22Rv1 (cell line): ENCODE data around the gene GADL1.

ENCODE experiments used
- H3K27ac ChIP-seq: fragments of 450-650 bp; 2 replicates; pipeline ENCODE4 v1.5.1; 2017
- ZFX ChIP-seq: fragments of 450-650 bp; IDR thresholded peaks from 2 replicates; pipeline ENCODE4 v1.6.1; 2017; ENCODE audit warnings: antibody characterized with exemption, borderline replicate concordance
- TF ChIP-seq, protein P1 (sequence below): fragments of 450-650 bp; IDR thresholded peaks from 2 replicates; pipeline ENCODE4 v1.5.1; 2017; ENCODE audit warnings: mild to moderate bottlenecking

GADL1 gene

GRCh38 chr3:30786365-30786764, 108.1 kb downstream of the GADL1 start:
- TF ChIP-seq ZFX, result no peak
- TF ChIP-seq, protein P1, sequence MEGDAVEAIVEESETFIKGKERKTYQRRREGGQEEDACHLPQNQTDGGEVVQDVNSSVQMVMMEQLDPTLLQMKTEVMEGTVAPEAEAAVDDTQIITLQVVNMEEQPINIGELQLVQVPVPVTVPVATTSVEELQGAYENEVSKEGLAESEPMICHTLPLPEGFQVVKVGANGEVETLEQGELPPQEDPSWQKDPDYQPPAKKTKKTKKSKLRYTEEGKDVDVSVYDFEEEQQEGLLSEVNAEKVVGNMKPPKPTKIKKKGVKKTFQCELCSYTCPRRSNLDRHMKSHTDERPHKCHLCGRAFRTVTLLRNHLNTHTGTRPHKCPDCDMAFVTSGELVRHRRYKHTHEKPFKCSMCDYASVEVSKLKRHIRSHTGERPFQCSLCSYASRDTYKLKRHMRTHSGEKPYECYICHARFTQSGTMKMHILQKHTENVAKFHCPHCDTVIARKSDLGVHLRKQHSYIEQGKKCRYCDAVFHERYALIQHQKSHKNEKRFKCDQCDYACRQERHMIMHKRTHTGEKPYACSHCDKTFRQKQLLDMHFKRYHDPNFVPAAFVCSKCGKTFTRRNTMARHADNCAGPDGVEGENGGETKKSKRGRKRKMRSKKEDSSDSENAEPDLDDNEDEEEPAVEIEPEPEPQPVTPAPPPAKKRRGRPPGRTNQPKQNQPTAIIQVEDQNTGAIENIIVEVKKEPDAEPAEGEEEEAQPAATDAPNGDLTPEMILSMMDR, result no peak
- H3K27ac ChIP-seq, result no peak overlapping the region

- no peak overlapping the region for H3K27ac ChIP-seq
- TF ChIP-seq, protein P1, result peak; percentile 86
- no peak for TF ChIP-seq ZFX
Observed at GRCh38 chr3:30779686-30780287, 114.7 kb downstream of the GADL1 start.

DNA sequence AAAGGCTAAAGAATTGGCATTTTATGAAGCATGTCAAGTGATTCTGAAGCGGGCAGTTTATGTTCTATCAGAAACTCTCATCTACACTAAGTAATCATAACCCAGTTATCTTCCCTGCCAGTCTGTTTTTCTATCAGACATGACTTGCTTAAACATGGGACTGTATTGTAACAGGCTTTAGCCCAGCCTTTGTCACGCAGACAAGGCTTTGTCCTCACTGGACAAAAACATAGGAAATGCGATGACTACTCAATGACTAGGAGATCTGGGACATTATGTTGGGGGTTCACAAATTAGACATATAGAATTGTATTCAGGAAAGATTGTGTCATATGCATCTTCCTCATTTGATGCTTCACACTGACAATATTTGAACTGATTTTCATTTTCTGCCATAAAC, 115.5 kb downstream of the GADL1 start:
- TF ChIP-seq, protein P1, result no peak
- no peak for TF ChIP-seq ZFX
- H3K27ac ChIP-seq, result no peak overlapping the region

DNA sequence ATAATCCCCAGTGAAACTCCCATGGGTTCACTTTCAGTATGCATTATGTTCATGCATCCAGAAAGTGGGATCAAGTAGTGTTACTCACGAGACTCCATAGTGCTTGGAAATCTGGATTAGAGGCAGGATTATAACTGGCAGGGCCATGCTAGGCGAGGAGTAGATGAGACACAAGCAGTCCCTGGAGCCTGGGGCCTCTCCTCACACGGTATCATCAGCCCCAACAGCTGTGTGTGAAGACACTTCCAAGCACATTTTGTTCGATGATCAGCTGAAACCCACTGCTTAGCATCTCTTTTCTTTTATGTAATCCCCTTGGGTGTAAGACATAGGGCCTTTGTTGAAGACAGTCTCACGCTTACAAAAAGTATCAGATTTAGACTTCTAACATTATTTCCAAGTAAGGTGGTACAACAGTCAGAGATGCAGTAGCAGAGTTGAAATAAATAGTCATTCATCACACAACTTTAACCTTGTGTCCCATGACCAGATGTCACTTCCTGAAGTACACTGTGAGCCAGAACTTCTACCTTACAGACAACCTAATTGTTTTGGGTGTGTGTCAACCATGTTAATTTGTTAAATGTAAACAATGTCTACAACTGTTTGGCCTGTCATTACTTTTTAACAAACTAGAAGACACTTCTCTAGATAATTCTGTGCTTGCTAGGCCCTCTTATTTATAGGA, 116.9 kb downstream of the GADL1 start:
- no peak for TF ChIP-seq ZFX
- TF ChIP-seq, protein P1, result no peak
- no peak overlapping the region for H3K27ac ChIP-seq

- TF ChIP-seq ZFX, result no peak
- TF ChIP-seq, protein P1, result no peak
- H3K27ac ChIP-seq, result no peak overlapping the region
Observed at GRCh38 chr3:30776186-30776815, 118.2 kb downstream of the GADL1 start.

- no peak overlapping the region for H3K27ac ChIP-seq
- no peak for TF ChIP-seq ZFX
- TF ChIP-seq, protein P1, result no peak
Observed at GRCh38 chr3:30775040-30775439, 119.4 kb downstream of the GADL1 start.

DNA sequence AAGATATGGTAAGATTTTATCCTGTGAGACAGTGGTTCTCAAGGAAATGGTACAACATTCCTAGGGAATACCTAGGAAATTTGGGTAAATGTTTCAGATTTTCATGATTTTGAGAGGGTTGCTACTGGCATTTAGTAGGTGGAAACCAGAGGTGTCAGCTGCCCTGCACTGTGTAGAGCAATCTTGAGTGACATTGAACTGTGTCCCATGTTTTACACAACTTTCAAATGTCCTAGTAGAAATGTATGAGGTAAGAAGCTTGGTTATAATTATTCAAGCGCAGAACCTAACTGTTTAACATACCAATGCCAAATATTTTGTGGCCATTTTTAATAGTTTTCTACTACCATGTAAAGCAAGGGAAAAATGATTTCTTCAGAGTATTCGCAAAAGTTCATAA, 120.4 kb downstream of the GADL1 start:
- TF ChIP-seq, protein P1, result no peak
- no peak for TF ChIP-seq ZFX
- no peak overlapping the region for H3K27ac ChIP-seq
